Right ventricle myocardium inferior (tissue), 1 donor: Measurements from ENCODE around the gene ZPBP. TPM values are rescaled to one million over a fixed set of nuclear protein-coding genes. Genes with fewer than 3 reads are reported as not detected.

Experiments used
- total RNA-seq: library from RNA; stranded (reverse); fragmentation: NEBNext Ultra II Directional; extraction: Animal tissue kit (Norgen Biotek cat#: 25700); gene quantifications from one replicate; pipeline ENCODE4 v1.2.1, GENCODE V29; 2021
- donor health status: DM: no; HTN: yes; CAD: no; lungs with severe emphysema.

ZPBP gene
- total RNA-seq, 1 donor from 2014 or later, result not detected

Other genes with a start within 250 kb of the ZPBP start
- 3.5 TPM for gene IKZF1, start 211.5 kb upstream of the ZPBP start, total RNA-seq